ENCODE results near the gene DLX4. TPM values are rescaled to one million over a fixed set of nuclear protein-coding genes. Genes with fewer than 3 reads are reported as not detected.

Gene DLX4
- total and polyA plus RNA-seq, 3 experiments from 2014 or later = 0.58 to 0.88 TPM; not detected in 1

- H3K36me3 ChIP-seq (ENCODE audit: insufficient read depth, low read length) = no peaks in the 10 kb centered on the region
- POLR2A ChIA-PET = interaction anchor here (0.8 kb wide), 1 partner anchor 129 kb away, joined by 3 read pairs; no protein-coding TSS in a partner anchor
- Mint-ChIP-seq H3K27ac (no peak overlapping the region), H3K36me3 (peaks cover 0 to 3% (median 0%) of the 10 kb centered on the region in 3 donors), H3K4me3 (peak overlapping the region; percentile 64 to 79 (median 69)), H3K4me1 (peaks cover 20 to 38% (median 27%) of the 10 kb centered on the region in 3 donors), H3K9me3 (peaks cover 0 to 2% (median 0%) of the 10 kb centered on the region in 5 donors), H3K27me3 (peaks cover 54 to 86% of the 10 kb centered on the region in 2 donors)
- H3K9me3 ChIP-seq (ENCODE audit: low read length) = no peaks in the 10 kb centered on the region
- CTCF ChIA-PET = interaction anchor here (2.2 to 7.3 kb wide), 3 partner anchors 14 to 436 kb away, joined by 7 to 159 read pairs (median 64); no protein-coding TSS in a partner anchor
- H3K27me3 ChIP-seq (ENCODE audit: insufficient read depth, low read length, poor library complexity, severe bottlenecking) = peaks cover 54% of the 10 kb centered on the region
- H3K27ac ChIP-seq (ENCODE audit: low read depth, low read length) = no peak overlapping the region
- H3K4me1 ChIP-seq (ENCODE audit: insufficient read depth, low read length) = peaks cover 16% of the 10 kb centered on the region
- no peak for DNase-seq
- peak overlapping the region; percentile 41 for H3K4me3 ChIP-seq (ENCODE audit: low read length)
Measured at GRCh38 chr17:49992933-49993422, 24.0 kb downstream of the DLX4 start.

- H3K4me3 ChIP-seq (ENCODE audit: low read length) = peak overlapping the region; percentile 51
- no peak overlapping the region for H3K27ac ChIP-seq (ENCODE audit: low read depth, low read length)
- H3K27me3 ChIP-seq (ENCODE audit: insufficient read depth, low read length, poor library complexity, severe bottlenecking) = peaks cover 53% of the 10 kb centered on the region
- peak in 1 of 5 donors; percentile 17 for DNase-seq
- Mint-ChIP-seq H3K36me3 (peaks cover 0 to 3% (median 0%) of the 10 kb centered on the region in 3 donors), H3K4me3 (peak overlapping the region; percentile 78 to 90 (median 85)), H3K27me3 (peaks cover 59 to 86% of the 10 kb centered on the region in 2 donors), H3K27ac (peak overlapping the region in 2 of 8 donors; percentile 9 to 64), H3K9me3 (peaks cover 0 to 2% (median 0%) of the 10 kb centered on the region in 5 donors), H3K4me1 (peaks cover 24 to 43% (median 32%) of the 10 kb centered on the region in 3 donors)
- H3K36me3 ChIP-seq (ENCODE audit: insufficient read depth, low read length) = no peaks in the 10 kb centered on the region
- no peaks in the 10 kb centered on the region for H3K9me3 ChIP-seq (ENCODE audit: low read length)
- CTCF ChIA-PET = interaction anchor here (0.7 to 7.3 kb wide), 6 partner anchors 10 to 437 kb away, joined by 3 to 159 read pairs (median 36); no protein-coding TSS in a partner anchor
- POLR2A ChIA-PET = interaction anchor here (0.8 kb wide), 2 partner anchors 130 to 136 kb away, joined by 3 read pairs; no protein-coding TSS in a partner anchor
- peaks cover 21% of the 10 kb centered on the region for H3K4me1 ChIP-seq (ENCODE audit: insufficient read depth, low read length)
Measured at GRCh38 chr17:49993423-49994060, 24.6 kb downstream of the DLX4 start.

- Mint-ChIP-seq H3K27me3 (peaks cover 59 to 86% of the 10 kb centered on the region in 2 donors), H3K27ac (peak overlapping the region in 3 of 8 donors; percentile 9 to 92 (median 55)), H3K4me1 (peaks cover 25 to 43% (median 32%) of the 10 kb centered on the region in 3 donors), H3K36me3 (no peaks in the 10 kb centered on the region), H3K9me3 (peaks cover 0 to 2% (median 0%) of the 10 kb centered on the region in 5 donors), H3K4me3 (peak overlapping the region; percentile 78 to 90 (median 85))
- CTCF ChIA-PET = interaction anchor here (0.7 to 7.3 kb wide), 9 partner anchors 11 to 438 kb away, joined by 3 to 159 read pairs (median 5); no protein-coding TSS in a partner anchor
- Histone ChIP-seq H3K27me3 (ENCODE audit: insufficient read depth, low read length, poor library complexity, severe bottlenecking) (peaks cover 61% of the 10 kb centered on the region), H3K4me1 (ENCODE audit: insufficient read depth, low read length) (peaks cover 22% of the 10 kb centered on the region), H3K27ac (ENCODE audit: low read depth, low read length) (no peak overlapping the region), H3K36me3 (ENCODE audit: insufficient read depth, low read length) (no peaks in the 10 kb centered on the region), H3K4me3 (ENCODE audit: low read length) (peak overlapping the region; percentile 51), H3K9me3 (ENCODE audit: low read length) (no peaks in the 10 kb centered on the region)
- DNase-seq = no peak
- POLR2A ChIA-PET = interaction anchor here (0.8 kb wide), 1 partner anchor 137 kb away, joined by 3 read pairs; no protein-coding TSS in a partner anchor
Measured at GRCh38 chr17:49994085-49995054, 25.4 kb downstream of the DLX4 start.

- H3K4me3 Mint-ChIP-seq = peak within 1 kb of the TSS; percentile 78 to 90 (median 85)
- H3K9me3 Mint-ChIP-seq = peaks cover 0 to 2% (median 0%) of the 10 kb centered on the region in 5 donors
- Histone ChIP-seq H3K27ac (ENCODE audit: low read depth, low read length) (no peak within 1 kb of the TSS), H3K4me3 (ENCODE audit: low read length) (peak within 1 kb of the TSS; percentile 51), H3K4me1 (ENCODE audit: insufficient read depth, low read length) (peaks cover 22% of the 10 kb centered on the region), H3K36me3 (ENCODE audit: insufficient read depth, low read length) (no peaks in the 10 kb centered on the region), H3K27me3 (ENCODE audit: insufficient read depth, low read length, poor library complexity, severe bottlenecking) (peaks cover 67% of the 10 kb centered on the region), H3K9me3 (ENCODE audit: low read length) (no peaks in the 10 kb centered on the region)
- no peak for DNase-seq
- ChIA-PET CTCF (interaction anchor here (0.8 to 7.3 kb wide), 17 partner anchors 10 to 438 kb away, joined by 3 to 159 read pairs (median 7); no protein-coding TSS in a partner anchor), POLR2A (no interaction called here)
- H3K27ac Mint-ChIP-seq = peak within 1 kb of the TSS in 3 of 8 donors; percentile 55 to 92 (median 68)
- H3K36me3 Mint-ChIP-seq = no peaks in the 10 kb centered on the region
- peaks cover 57 to 81% of the 10 kb centered on the region in 2 donors for H3K27me3 Mint-ChIP-seq
- H3K4me1 Mint-ChIP-seq = peaks cover 25 to 43% (median 32%) of the 10 kb centered on the region in 3 donors
Measured at GRCh38 chr17:49995055-49995738, 26.2 kb downstream of the DLX4 start, which contains the start of gene DLX3. Gene DLX3 (minus strand): TSS chr17:49995224. CDS start chr17:49994998, 226 bp downstream.

GRCh38 chr17:49996121-49996494 lies 27.1 kb downstream of the DLX4 start:
- Histone ChIP-seq H3K36me3 (ENCODE audit: insufficient read depth, low read length) (no peaks in the 10 kb centered on the region), H3K9me3 (ENCODE audit: low read length) (no peaks in the 10 kb centered on the region), H3K27ac (ENCODE audit: low read depth, low read length) (no peak overlapping the region), H3K4me3 (ENCODE audit: low read length) (no peak overlapping the region), H3K4me1 (ENCODE audit: insufficient read depth, low read length) (peaks cover 22% of the 10 kb centered on the region), H3K27me3 (ENCODE audit: insufficient read depth, low read length, poor library complexity, severe bottlenecking) (peaks cover 72% of the 10 kb centered on the region)
- Mint-ChIP-seq H3K27ac (peak overlapping the region in 1 of 8 donors; percentile 68), H3K4me1 (peaks cover 25 to 43% (median 32%) of the 10 kb centered on the region in 3 donors), H3K4me3 (peak overlapping the region in 5 of 7 donors; percentile 15 to 67 (median 37)), H3K36me3 (no peaks in the 10 kb centered on the region), H3K27me3 (peaks cover 53 to 80% of the 10 kb centered on the region in 2 donors), H3K9me3 (peaks cover 0 to 2% (median 0%) of the 10 kb centered on the region in 5 donors)
- POLR2A ChIA-PET = interaction anchor here (1.5 kb wide), 1 partner anchor 44 kb away, joined by 7 read pairs; no protein-coding TSS in a partner anchor
- CTCF ChIA-PET = interaction anchor here (0.6 to 7.3 kb wide), 45 partner anchors 9 to 584 kb away, joined by 3 to 159 read pairs (median 5); partner anchors contain the start of genes ITGA3 and SLC35B1
- DNase-seq = peak in 1 of 5 donors; percentile 27

GRCh38 chr17:49996495-49997300 lies 27.7 kb downstream of the DLX4 start:
- POLR2A ChIA-PET = interaction anchor here (1.5 kb wide), 1 partner anchor 44 kb away, joined by 7 read pairs; no protein-coding TSS in a partner anchor
- peaks cover 72% of the 10 kb centered on the region for H3K27me3 ChIP-seq (ENCODE audit: insufficient read depth, low read length, poor library complexity, severe bottlenecking)
- H3K4me1 ChIP-seq (ENCODE audit: insufficient read depth, low read length) = peaks cover 22% of the 10 kb centered on the region
- peak; percentile 44 to 70 (median 60) for DNase-seq
- Mint-ChIP-seq H3K27ac (peak overlapping the region in 2 of 8 donors; percentile 26 to 68), H3K27me3 (peaks cover 56 to 80% of the 10 kb centered on the region in 2 donors), H3K36me3 (no peaks in the 10 kb centered on the region), H3K4me1 (peaks cover 25 to 43% (median 32%) of the 10 kb centered on the region in 3 donors), H3K4me3 (peak overlapping the region; percentile 15 to 74 (median 55)), H3K9me3 (peaks cover 0 to 2% (median 0%) of the 10 kb centered on the region in 5 donors)
- CTCF ChIA-PET = interaction anchor here (0.6 to 7.3 kb wide), 49 partner anchors 9 to 584 kb away, joined by 3 to 159 read pairs (median 4); partner anchors contain the start of genes ITGA3, PDK2 and SLC35B1
- H3K4me3 ChIP-seq (ENCODE audit: low read length) = no peak overlapping the region
- no peak overlapping the region for H3K27ac ChIP-seq (ENCODE audit: low read depth, low read length)
- no peaks in the 10 kb centered on the region for H3K36me3 ChIP-seq (ENCODE audit: insufficient read depth, low read length)
- no peaks in the 10 kb centered on the region for H3K9me3 ChIP-seq (ENCODE audit: low read length)
